HepG2 (cell line): ENCODE measurements around the gene RHBDD3. TPM values are rescaled to one million over a fixed set of nuclear protein-coding genes. Genes with fewer than 3 reads are reported as not detected.
A peak's percentile ranks its signal among the peaks of the same experiment; 100 is the strongest.

Experiments
- CBFB ChIP-seq: sonication (generic); formaldehyde crosslinking; IDR thresholded peaks from 2 replicates; pipeline ENCODE4 v1.4.0; 2020; ENCODE audit warnings: missing genetic modification reagents
- CENPX ChIP-seq: sonication (generic); formaldehyde crosslinking; IDR thresholded peaks from 2 replicates; pipeline ENCODE4 v1.9.0; 2021; ENCODE audit warnings: mild to moderate bottlenecking, missing genetic modification reagents, moderate library complexity
- GFI1 ChIP-seq: sonication (generic); formaldehyde crosslinking; IDR thresholded peaks from 2 replicates; pipeline ENCODE4 v1.5.0; 2020; ENCODE audit warnings: missing genetic modification reagents, mild to moderate bottlenecking, borderline replicate concordance
- HES4 ChIP-seq: sonication (generic); formaldehyde crosslinking; IDR thresholded peaks from 2 replicates; pipeline ENCODE4 v1.9.0; 2021; ENCODE audit warnings: mild to moderate bottlenecking, missing genetic modification reagents, borderline replicate concordance
- HMG20B ChIP-seq: conservative IDR thresholded peaks from 2 replicates; pipeline ENCODE4 v1.6.1; 2016; ENCODE audit warnings: missing genetic modification reagents, missing compliant biosample characterization
- HNRNPH1 ChIP-seq: fragments of 200-400 bp; formaldehyde crosslinking; optimal IDR thresholded peaks from 2 replicates; pipeline ENCODE3; 2017; ENCODE audit warnings: mild to moderate bottlenecking, low read depth, low read length
- NR2F2 ChIP-seq: IDR thresholded peaks from 2 replicates; pipeline ENCODE4 v1.6.1; 2012; ENCODE audit warnings: low read depth, inconsistent platforms, borderline replicate concordance
- PHF8 ChIP-seq: sonication (generic); formaldehyde crosslinking; IDR thresholded peaks from 2 replicates; pipeline ENCODE4 v1.5.0; 2020; ENCODE audit warnings: missing genetic modification reagents
- RBAK ChIP-seq: sonication (generic); formaldehyde crosslinking; IDR thresholded peaks from 2 replicates; pipeline ENCODE4 v1.5.1; 2020; ENCODE audit warnings: mild to moderate bottlenecking, missing genetic modification reagents
- SCMH1 ChIP-seq: sonication (generic); formaldehyde crosslinking; IDR thresholded peaks from 2 replicates; pipeline ENCODE4 v1.9.0; 2021; ENCODE audit warnings: missing genetic modification reagents, mild to moderate bottlenecking, borderline replicate concordance
- ZNF143 ChIP-seq: sonication (generic); formaldehyde crosslinking; IDR thresholded peaks from 2 replicates; pipeline ENCODE4 v1.4.0; 2020; ENCODE audit warnings: missing genetic modification reagents
- ZNF446 ChIP-seq: sonication (generic); formaldehyde crosslinking; IDR thresholded peaks from 2 replicates; pipeline ENCODE4 v1.5.0; 2020; ENCODE audit warnings: mild to moderate bottlenecking, missing genetic modification reagents
- ZNF644 ChIP-seq: IDR thresholded peaks from 2 replicates; pipeline ENCODE4 v1.6.1; 2016; ENCODE audit warnings: low read depth
- ZNF672 ChIP-seq: sonication (generic); formaldehyde crosslinking; IDR thresholded peaks from 2 replicates; pipeline ENCODE4 v1.8.1; 2022; ENCODE audit warnings: missing genetic modification reagents
- ZNF724P ChIP-seq: sonication (generic); formaldehyde crosslinking; IDR thresholded peaks from 2 replicates; pipeline ENCODE4 v1.8.0; 2022; ENCODE audit warnings: missing genetic modification reagents, borderline replicate concordance
- ZNF782 ChIP-seq: sonication (generic); formaldehyde crosslinking; IDR thresholded peaks from 2 replicates; pipeline ENCODE4 v1.4.0; 2020; ENCODE audit warnings: missing genetic modification reagents, mild to moderate bottlenecking, borderline replicate concordance
- ZNF790 ChIP-seq: sonication (generic); formaldehyde crosslinking; IDR thresholded peaks from 2 replicates; pipeline ENCODE4 v1.8.0; 2022; ENCODE audit warnings: missing genetic modification reagents, mild to moderate bottlenecking, borderline replicate concordance
- polyA plus RNA-seq, 8 experiments: library from polyadenylated mRNA; depleted of rRNA in 3 of 8; stranded (reverse) in 7 of 8; unstranded in 1 of 8; fragments of >200 nt; fragmentation: Illumina TruSeq in 4 of 8; extraction: Trizol in 4 of 8; gene quantifications; 2 replicates each; pipeline versions ENCODE4 v1.2.1 to v1.2.3, GENCODE V29; 2011 to 2016; ENCODE audit warnings: low read depth in 4 of 8, missing spikeins in 1 of 8, mixed read lengths in 1 of 8; ENCODE audit not compliant: insufficient read depth in 1 of 8
- total RNA-seq, 5 experiments: library from RNA; depleted of rRNA; stranded (reverse); fragments of >200 nt; fragmentation: Illumina TruSeq; extraction: Trizol; gene quantifications; 2 replicates each; pipeline ENCODE4 v1.2.3, GENCODE V29; 2016; ENCODE audit warnings: low read depth in 1 of 5
- TF ChIP-seq, protein P1 (sequence below): sonication (generic); formaldehyde crosslinking; IDR thresholded peaks from 2 replicates; pipeline ENCODE4 v1.4.0; 2020; ENCODE audit warnings: missing genetic modification reagents, borderline replicate concordance
- TF ChIP-seq, protein P2 (sequence below): sonication (generic); formaldehyde crosslinking; IDR thresholded peaks from 2 replicates; pipeline ENCODE4 v1.4.0; 2020; ENCODE audit warnings: mild to moderate bottlenecking, low read depth, missing genetic modification reagents
- TF ChIP-seq, protein P3 (sequence below): IDR thresholded peaks from 2 replicates; pipeline ENCODE4 v1.6.1; 2018; ENCODE audit warnings: missing genetic modification reagents, mild to moderate bottlenecking, missing compliant biosample characterization
- TF ChIP-seq, protein P4 (sequence below): IDR thresholded peaks from 2 replicates; pipeline ENCODE4 v1.6.1; 2016; ENCODE audit warnings: missing compliant biosample characterization, missing genetic modification reagents, borderline replicate concordance
- TF ChIP-seq, protein P5 (sequence below): sonication (generic); formaldehyde crosslinking; IDR thresholded peaks from 2 replicates; pipeline ENCODE4 v1.8.1; 2023; ENCODE audit warnings: missing genetic modification reagents, inconsistent platforms, borderline replicate concordance

The RHBDD3 gene
- total and polyA plus RNA-seq, 2 of the 13 experiments (the other 11 are each of a cell fraction or from before 2014, with no cell fraction given), result 12.1 to 26.7 TPM

DNA sequence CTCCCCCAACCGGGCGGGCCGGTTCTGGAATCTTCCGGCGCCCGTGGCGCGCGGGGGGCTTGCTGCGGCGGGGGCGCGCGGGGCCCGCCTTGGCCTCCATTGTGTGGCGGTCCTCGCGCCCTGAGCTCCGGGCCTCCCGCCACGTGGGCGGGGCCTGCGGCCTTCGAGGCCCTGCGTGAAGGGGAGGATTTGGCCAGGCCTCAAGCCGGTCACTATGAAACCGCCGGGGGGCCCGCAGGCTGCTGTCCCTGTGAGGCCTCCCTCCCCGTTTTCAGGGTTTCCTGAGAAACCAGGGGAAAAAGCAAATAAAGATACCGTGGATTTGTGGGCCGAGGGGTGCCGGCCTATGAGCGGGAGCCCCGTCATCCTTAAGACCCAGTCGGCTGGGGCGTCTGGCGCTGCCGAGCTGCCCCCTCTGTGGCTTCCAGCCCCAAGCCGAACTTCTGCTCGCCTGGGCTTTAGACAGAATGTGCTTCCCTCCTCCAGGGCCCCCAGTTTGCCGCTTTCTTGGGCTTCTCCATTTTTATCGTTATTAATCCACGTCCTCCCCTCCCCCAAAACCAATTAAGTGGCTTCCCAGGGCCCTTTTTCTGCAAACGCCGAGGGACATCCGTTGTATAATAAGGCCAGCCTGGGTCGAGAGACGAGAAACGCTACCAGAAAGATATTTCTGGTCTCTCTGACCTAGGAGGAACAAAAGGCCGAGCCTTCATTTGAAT, 889 bp upstream of the RHBDD3 start (continued):
- no peak for TF ChIP-seq SCMH1
- TF ChIP-seq, protein P1, sequence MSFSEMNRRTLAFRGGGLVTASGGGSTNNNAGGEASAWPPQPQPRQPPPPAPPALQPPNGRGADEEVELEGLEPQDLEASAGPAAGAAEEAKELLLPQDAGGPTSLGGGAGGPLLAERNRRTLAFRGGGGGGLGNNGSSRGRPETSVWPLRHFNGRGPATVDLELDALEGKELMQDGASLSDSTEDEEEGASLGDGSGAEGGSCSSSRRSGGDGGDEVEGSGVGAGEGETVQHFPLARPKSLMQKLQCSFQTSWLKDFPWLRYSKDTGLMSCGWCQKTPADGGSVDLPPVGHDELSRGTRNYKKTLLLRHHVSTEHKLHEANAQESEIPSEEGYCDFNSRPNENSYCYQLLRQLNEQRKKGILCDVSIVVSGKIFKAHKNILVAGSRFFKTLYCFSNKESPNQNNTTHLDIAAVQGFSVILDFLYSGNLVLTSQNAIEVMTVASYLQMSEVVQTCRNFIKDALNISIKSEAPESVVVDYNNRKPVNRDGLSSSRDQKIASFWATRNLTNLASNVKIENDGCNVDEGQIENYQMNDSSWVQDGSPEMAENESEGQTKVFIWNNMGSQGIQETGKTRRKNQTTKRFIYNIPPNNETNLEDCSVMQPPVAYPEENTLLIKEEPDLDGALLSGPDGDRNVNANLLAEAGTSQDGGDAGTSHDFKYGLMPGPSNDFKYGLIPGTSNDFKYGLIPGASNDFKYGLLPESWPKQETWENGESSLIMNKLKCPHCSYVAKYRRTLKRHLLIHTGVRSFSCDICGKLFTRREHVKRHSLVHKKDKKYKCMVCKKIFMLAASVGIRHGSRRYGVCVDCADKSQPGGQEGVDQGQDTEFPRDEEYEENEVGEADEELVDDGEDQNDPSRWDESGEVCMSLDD (CRISPR knock-in tag), result no peak
- TF ChIP-seq, protein P2, sequence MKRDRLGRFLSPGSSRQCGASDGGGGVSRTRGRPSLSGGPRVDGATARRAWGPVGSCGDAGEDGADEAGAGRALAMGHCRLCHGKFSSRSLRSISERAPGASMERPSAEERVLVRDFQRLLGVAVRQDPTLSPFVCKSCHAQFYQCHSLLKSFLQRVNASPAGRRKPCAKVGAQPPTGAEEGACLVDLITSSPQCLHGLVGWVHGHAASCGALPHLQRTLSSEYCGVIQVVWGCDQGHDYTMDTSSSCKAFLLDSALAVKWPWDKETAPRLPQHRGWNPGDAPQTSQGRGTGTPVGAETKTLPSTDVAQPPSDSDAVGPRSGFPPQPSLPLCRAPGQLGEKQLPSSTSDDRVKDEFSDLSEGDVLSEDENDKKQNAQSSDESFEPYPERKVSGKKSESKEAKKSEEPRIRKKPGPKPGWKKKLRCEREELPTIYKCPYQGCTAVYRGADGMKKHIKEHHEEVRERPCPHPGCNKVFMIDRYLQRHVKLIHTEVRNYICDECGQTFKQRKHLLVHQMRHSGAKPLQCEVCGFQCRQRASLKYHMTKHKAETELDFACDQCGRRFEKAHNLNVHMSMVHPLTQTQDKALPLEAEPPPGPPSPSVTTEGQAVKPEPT (CRISPR knock-in tag), result no peak
- no peak for TF ChIP-seq ZNF143
- TF ChIP-seq HES4 (CRISPR knock-in tag), result peak; percentile 92
- no peak for TF ChIP-seq RBAK
- TF ChIP-seq, protein P3, sequence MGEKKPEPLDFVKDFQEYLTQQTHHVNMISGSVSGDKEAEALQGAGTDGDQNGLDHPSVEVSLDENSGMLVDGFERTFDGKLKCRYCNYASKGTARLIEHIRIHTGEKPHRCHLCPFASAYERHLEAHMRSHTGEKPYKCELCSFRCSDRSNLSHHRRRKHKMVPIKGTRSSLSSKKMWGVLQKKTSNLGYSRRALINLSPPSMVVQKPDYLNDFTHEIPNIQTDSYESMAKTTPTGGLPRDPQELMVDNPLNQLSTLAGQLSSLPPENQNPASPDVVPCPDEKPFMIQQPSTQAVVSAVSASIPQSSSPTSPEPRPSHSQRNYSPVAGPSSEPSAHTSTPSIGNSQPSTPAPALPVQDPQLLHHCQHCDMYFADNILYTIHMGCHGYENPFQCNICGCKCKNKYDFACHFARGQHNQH (CRISPR knock-in tag), result no peak
- TF ChIP-seq ZNF782 (CRISPR knock-in tag), result no peak
- TF ChIP-seq ZNF790 (CRISPR knock-in tag), result 0 out of 2 replicates have a peak, but pooled peaks have one; percentile 18
- TF ChIP-seq, protein P4, sequence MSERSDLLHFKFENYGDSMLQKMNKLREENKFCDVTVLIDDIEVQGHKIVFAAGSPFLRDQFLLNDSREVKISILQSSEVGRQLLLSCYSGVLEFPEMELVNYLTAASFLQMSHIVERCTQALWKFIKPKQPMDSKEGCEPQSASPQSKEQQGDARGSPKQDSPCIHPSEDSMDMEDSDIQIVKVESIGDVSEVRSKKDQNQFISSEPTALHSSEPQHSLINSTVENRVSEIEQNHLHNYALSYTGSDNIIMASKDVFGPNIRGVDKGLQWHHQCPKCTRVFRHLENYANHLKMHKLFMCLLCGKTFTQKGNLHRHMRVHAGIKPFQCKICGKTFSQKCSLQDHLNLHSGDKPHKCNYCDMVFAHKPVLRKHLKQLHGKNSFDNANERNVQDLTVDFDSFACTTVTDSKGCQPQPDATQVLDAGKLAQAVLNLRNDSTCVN (CRISPR knock-in tag), result no peak
- TF ChIP-seq HMG20B, result no peak
- TF ChIP-seq ZNF672 (CRISPR knock-in tag), result no peak; the same call in 1 of the 2 replicates
- no peak for TF ChIP-seq HNRNPH1
- no peak for TF ChIP-seq NR2F2
- TF ChIP-seq ZNF644 (CRISPR knock-in tag), result no peak
- TF ChIP-seq CENPX (CRISPR knock-in tag), result no peak
- 0 out of 2 replicates have a peak, but pooled peaks have one; percentile 20 for TF ChIP-seq GFI1 (CRISPR knock-in tag)
- TF ChIP-seq, protein P5, sequence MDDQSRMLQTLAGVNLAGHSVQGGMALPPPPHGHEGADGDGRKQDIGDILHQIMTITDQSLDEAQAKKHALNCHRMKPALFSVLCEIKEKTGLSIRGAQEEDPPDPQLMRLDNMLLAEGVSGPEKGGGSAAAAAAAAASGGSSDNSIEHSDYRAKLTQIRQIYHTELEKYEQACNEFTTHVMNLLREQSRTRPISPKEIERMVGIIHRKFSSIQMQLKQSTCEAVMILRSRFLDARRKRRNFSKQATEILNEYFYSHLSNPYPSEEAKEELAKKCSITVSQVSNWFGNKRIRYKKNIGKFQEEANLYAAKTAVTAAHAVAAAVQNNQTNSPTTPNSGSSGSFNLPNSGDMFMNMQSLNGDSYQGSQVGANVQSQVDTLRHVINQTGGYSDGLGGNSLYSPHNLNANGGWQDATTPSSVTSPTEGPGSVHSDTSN (CRISPR knock-in tag), result no peak
- no peak for TF ChIP-seq CBFB (CRISPR knock-in tag)
- no peak for TF ChIP-seq ZNF724P
- TF ChIP-seq ZNF446 (CRISPR knock-in tag), result peak; percentile 75
- no peak; the same call in 1 of the 2 replicates for TF ChIP-seq PHF8 (CRISPR knock-in tag)
